ENCODE results near the gene USP30. TPM values are rescaled to one million over a fixed set of nuclear protein-coding genes. Genes with fewer than 3 reads are reported as not detected.

USP30 gene
- polyA plus RNA-seq, 1 experiment, result 18.2 TPM

- ChIA-PET CTCF (interaction anchor here (0.5 to 4.3 kb wide), 24 partner anchors 10 to 1894 kb away, joined by 3 to 57 read pairs (median 5); no protein-coding TSS in a partner anchor), POLR2A (interaction anchor here (0.6 kb wide), 1 partner anchor 28 kb away, joined by 12 read pairs; no protein-coding TSS in a partner anchor)
- TF ChIP-seq CTCF (IDR thresholded peaks at IDR 0.05; ENCODE audit: low read depth, low read length), result no peak
- no peak for DNase-seq (ENCODE audit: low read depth, low spot score)
- H3K9me3 ChIP-seq (ENCODE audit: control insufficient read depth, insufficient read depth, low read length), result no peaks in the 10 kb centered on the region
- H3K4me3 ChIP-seq (ENCODE audit: low read depth, low read length), result no peak overlapping the region
- H3K27ac ChIP-seq (ENCODE audit: low read depth, low read length), result no peak overlapping the region
- no peaks in the 10 kb centered on the region for H3K27me3 ChIP-seq (ENCODE audit: control insufficient read depth, insufficient read depth, low read length)
These were observed 60.5 kb downstream of the USP30 start for GRCh38 chr12:109112720-109113465.

GRCh38 chr12:109113661-109114321 lies 61.4 kb downstream of the USP30 start:
- ChIA-PET CTCF (interaction anchor here (1.5 to 4.3 kb wide), 4 partner anchors 14 to 279 kb away, joined by 6 to 57 read pairs (median 24); no protein-coding TSS in a partner anchor), POLR2A (no interaction called here)
- TF ChIP-seq CTCF (IDR thresholded peaks at IDR 0.05; ENCODE audit: low read depth, low read length), result no peak
- Histone ChIP-seq H3K27me3 (ENCODE audit: control insufficient read depth, insufficient read depth, low read length) (no peaks in the 10 kb centered on the region), H3K4me3 (ENCODE audit: low read depth, low read length) (no peak overlapping the region), H3K9me3 (ENCODE audit: control insufficient read depth, insufficient read depth, low read length) (no peaks in the 10 kb centered on the region), H3K27ac (ENCODE audit: low read depth, low read length) (no peak overlapping the region)
- no peak for DNase-seq (ENCODE audit: low read depth, low spot score)

- no peak for DNase-seq (ENCODE audit: low read depth, low spot score)
- POLR2A ChIA-PET, result no interaction called here
- no peaks in the 10 kb centered on the region for H3K27me3 ChIP-seq (ENCODE audit: control insufficient read depth, insufficient read depth, low read length)
- no peak overlapping the region for H3K27ac ChIP-seq (ENCODE audit: low read depth, low read length)
- CTCF ChIA-PET, result interaction anchor here (1.5 to 4.3 kb wide), 3 partner anchors 141 to 278 kb away, joined by 6 to 38 read pairs (median 9); no protein-coding TSS in a partner anchor
- TF ChIP-seq CTCF (IDR thresholded peaks at IDR 0.05; ENCODE audit: low read depth, low read length), result no peak
- H3K9me3 ChIP-seq (ENCODE audit: control insufficient read depth, insufficient read depth, low read length), result no peaks in the 10 kb centered on the region
- no peak overlapping the region for H3K4me3 ChIP-seq (ENCODE audit: low read depth, low read length)
These were observed 62.3 kb downstream of the USP30 start for GRCh38 chr12:109114644-109115043.

- TF ChIP-seq CTCF (IDR thresholded peaks at IDR 0.05; ENCODE audit: low read depth, low read length), result no peak
- CTCF ChIA-PET, result interaction anchor here (1.5 to 4.3 kb wide), 3 partner anchors 140 to 278 kb away, joined by 6 to 38 read pairs (median 9); no protein-coding TSS in a partner anchor
- Histone ChIP-seq H3K27ac (ENCODE audit: low read depth, low read length) (no peak overlapping the region), H3K9me3 (ENCODE audit: control insufficient read depth, insufficient read depth, low read length) (no peaks in the 10 kb centered on the region), H3K4me3 (ENCODE audit: low read depth, low read length) (no peak overlapping the region), H3K27me3 (ENCODE audit: control insufficient read depth, insufficient read depth, low read length) (no peaks in the 10 kb centered on the region)
- POLR2A ChIA-PET, result interaction anchor here (0.5 kb wide), 1 partner anchor 30 kb away, joined by 4 read pairs; no protein-coding TSS in a partner anchor
- no peak for DNase-seq (ENCODE audit: low read depth, low spot score)
These were observed 63.0 kb downstream of the USP30 start for GRCh38 chr12:109115404-109115757.

All from AG04450 (cell line).